Skeletal muscle tissue (tissue), 4 donors: ENCODE measurements around the gene TSPAN2. TPM values are rescaled to one million over a fixed set of nuclear protein-coding genes. Genes with fewer than 3 reads are reported as not detected.

Experiments
- H3K27ac ChIP-seq: one replicate; pipeline ENCODE4 v1.7.0; 2013; ENCODE audit warnings: mild to moderate bottlenecking, low read depth, low read length, inconsistent platforms
- H3K27me3 ChIP-seq, 3 donors: one replicate each; pipeline ENCODE4 v1.7.0; 2013; ENCODE audit warnings: low read length in 3 of 3; ENCODE audit not compliant: control insufficient read depth in 3 of 3, insufficient read depth in 3 of 3
- H3K36me3 ChIP-seq, 3 donors: one replicate each; pipeline ENCODE4 v1.7.0; 2013; ENCODE audit warnings: low read length in 3 of 3; ENCODE audit not compliant: control insufficient read depth in 3 of 3, insufficient read depth in 3 of 3
- H3K4me1 ChIP-seq, 3 donors: one replicate each; pipeline ENCODE4 v1.7.0; 2013; ENCODE audit warnings: low read length in 3 of 3, mild to moderate bottlenecking in 3 of 3; ENCODE audit not compliant: control insufficient read depth in 3 of 3, insufficient read depth in 3 of 3
- H3K4me3 ChIP-seq, 3 donors: one replicate each; pipeline ENCODE4 v1.7.0; 2013; ENCODE audit warnings: low read length in 3 of 3
- H3K9ac ChIP-seq, 3 donors: one replicate each; pipeline ENCODE4 v1.7.0; 2013; ENCODE audit warnings: low read length in 3 of 3, mild to moderate bottlenecking in 3 of 3, moderate library complexity in 2 of 3, low read depth in 1 of 3
- H3K9me3 ChIP-seq, 3 donors: one replicate each; pipeline ENCODE4 v1.7.0; 2013; ENCODE audit warnings: low read length in 3 of 3; ENCODE audit not compliant: control insufficient read depth in 3 of 3
- total RNA-seq: library from RNA; depleted of rRNA; stranded (reverse); fragments of >200 nt; gene quantifications from one replicate; pipeline ENCODE4 v1.2.3, GENCODE V29; 2014
- donor health status: Osteomylitis.

Gene TSPAN2
- total RNA-seq, 1 donor from 2014 or later = 6.8 TPM

- Histone ChIP-seq H3K9me3 (no peaks in the 10 kb centered on the region), H3K4me3 (no peak overlapping the region), H3K4me1 (no peaks in the 10 kb centered on the region), H3K36me3 (no peaks in the 10 kb centered on the region), H3K27ac (no peak overlapping the region), H3K27me3 (peaks cover 0 to 5% (median 5%) of the 10 kb centered on the region in 3 donors), H3K9ac (no peak overlapping the region)
These were observed 32.9 kb downstream of the TSPAN2 start for GRCh38 chr1:115056395-115056798.

- no peak overlapping the region for H3K9ac ChIP-seq
- no peaks in the 10 kb centered on the region for H3K36me3 ChIP-seq
- no peaks in the 10 kb centered on the region for H3K9me3 ChIP-seq
- peaks cover 0 to 5% (median 5%) of the 10 kb centered on the region in 3 donors for H3K27me3 ChIP-seq
- H3K27ac ChIP-seq = no peak overlapping the region
- no peak overlapping the region for H3K4me3 ChIP-seq
- H3K4me1 ChIP-seq = no peaks in the 10 kb centered on the region
These were observed 36.7 kb downstream of the TSPAN2 start for GRCh38 chr1:115052454-115053083.

GRCh38 chr1:115051850-115052249, 37.5 kb downstream of the TSPAN2 start:
- Histone ChIP-seq H3K27me3 (peaks cover 0 to 5% (median 5%) of the 10 kb centered on the region in 3 donors), H3K9ac (no peak overlapping the region), H3K27ac (no peak overlapping the region), H3K4me1 (no peaks in the 10 kb centered on the region), H3K36me3 (no peaks in the 10 kb centered on the region), H3K4me3 (no peak overlapping the region), H3K9me3 (no peaks in the 10 kb centered on the region)

- H3K4me3 ChIP-seq = no peak overlapping the region
- H3K9me3 ChIP-seq = no peaks in the 10 kb centered on the region
- no peaks in the 10 kb centered on the region for H3K36me3 ChIP-seq
- no peaks in the 10 kb centered on the region for H3K27me3 ChIP-seq
- no peak overlapping the region for H3K27ac ChIP-seq
- H3K9ac ChIP-seq = no peak overlapping the region
- no peaks in the 10 kb centered on the region for H3K4me1 ChIP-seq
These were observed 42.6 kb downstream of the TSPAN2 start for GRCh38 chr1:115046751-115047150.

- no peaks in the 10 kb centered on the region for H3K36me3 ChIP-seq
- H3K9me3 ChIP-seq = no peaks in the 10 kb centered on the region
- no peaks in the 10 kb centered on the region for H3K27me3 ChIP-seq
- H3K9ac ChIP-seq = no peak overlapping the region
- no peak overlapping the region for H3K27ac ChIP-seq
- H3K4me3 ChIP-seq = no peak overlapping the region
- H3K4me1 ChIP-seq = no peaks in the 10 kb centered on the region
These were observed 47.6 kb downstream of the TSPAN2 start for GRCh38 chr1:115041654-115042053.

GRCh38 chr1:115040501-115040900, 48.8 kb downstream of the TSPAN2 start:
- Histone ChIP-seq H3K9ac (no peak overlapping the region), H3K4me1 (no peaks in the 10 kb centered on the region), H3K4me3 (no peak overlapping the region), H3K27ac (no peak overlapping the region), H3K9me3 (no peaks in the 10 kb centered on the region), H3K36me3 (no peaks in the 10 kb centered on the region), H3K27me3 (no peaks in the 10 kb centered on the region)

GRCh38 chr1:115036814-115037507, 52.3 kb downstream of the TSPAN2 start:
- H3K27ac ChIP-seq = no peak overlapping the region
- no peaks in the 10 kb centered on the region for H3K36me3 ChIP-seq
- H3K27me3 ChIP-seq = no peaks in the 10 kb centered on the region
- H3K9ac ChIP-seq = no peak overlapping the region
- no peak overlapping the region for H3K4me3 ChIP-seq
- no peaks in the 10 kb centered on the region for H3K4me1 ChIP-seq
- H3K9me3 ChIP-seq = no peaks in the 10 kb centered on the region

GRCh38 chr1:115035652-115036051, 53.7 kb downstream of the TSPAN2 start:
- H3K9ac ChIP-seq = no peak overlapping the region
- H3K4me3 ChIP-seq = no peak overlapping the region
- H3K9me3 ChIP-seq = no peaks in the 10 kb centered on the region
- H3K4me1 ChIP-seq = no peaks in the 10 kb centered on the region
- no peaks in the 10 kb centered on the region for H3K27me3 ChIP-seq
- H3K27ac ChIP-seq = no peak overlapping the region
- H3K36me3 ChIP-seq = no peaks in the 10 kb centered on the region

GRCh38 chr1:115031595-115031994, 57.7 kb downstream of the TSPAN2 start:
- Histone ChIP-seq H3K27ac (no peak overlapping the region), H3K9ac (no peak overlapping the region), H3K27me3 (no peaks in the 10 kb centered on the region), H3K4me1 (no peaks in the 10 kb centered on the region), H3K4me3 (no peak overlapping the region), H3K36me3 (no peaks in the 10 kb centered on the region), H3K9me3 (no peaks in the 10 kb centered on the region)

GRCh38 chr1:115029526-115029925, 59.8 kb downstream of the TSPAN2 start, which contains the start of gene TSHB:
TSS of gene TSHB (plus strand) at chr1:115029826. CDS start at chr1:115033363, 3,537 bp downstream.
- H3K4me1 ChIP-seq = no peaks in the 10 kb centered on the region
- H3K9me3 ChIP-seq = no peaks in the 10 kb centered on the region
- H3K27me3 ChIP-seq = no peaks in the 10 kb centered on the region
- H3K27ac ChIP-seq = no peak within 1 kb of the TSS
- H3K36me3 ChIP-seq = no peaks in the 10 kb centered on the region
- no peak within 1 kb of the TSS for H3K9ac ChIP-seq
- no peak within 1 kb of the TSS for H3K4me3 ChIP-seq
